Spleen (tissue), 11 donors: Measurements from ENCODE around the gene KLC4. TPM values are rescaled to one million over a fixed set of nuclear protein-coding genes. Genes with fewer than 3 reads are reported as not detected.

Source experiments
- DNase-seq: peaks from one replicate; pipeline ENCODE4 v3.0.0-alpha.2; 2020
- H3K27ac ChIP-seq, 8 donors: fragments of 200-600 bp; sonication (generic) in 7 of 8; 1 replicate in 4 of 8; 2 replicates in 4 of 8; pipeline versions ENCODE4 v1.5.0 to v1.8.0; 2016 to 2021; ENCODE audit warnings: inconsistent platforms in 4 of 8, mild to moderate bottlenecking in 4 of 8, moderate library complexity in 1 of 8
- H3K27me3 ChIP-seq, 7 donors: fragments of 200-600 bp; sonication (generic) in 6 of 7; replicated peaks in 1 of 7; 1 replicate in 4 of 7; 2 replicates in 3 of 7; pipeline versions ENCODE4 v1.5.0 to v1.8.0; 2016 to 2021; ENCODE audit warnings: inconsistent platforms in 3 of 7, mild to moderate bottlenecking in 1 of 7
- H3K36me3 ChIP-seq, 6 donors: fragments of 200-600 bp; sonication (generic) in 5 of 6; 1 replicate in 4 of 6; 2 replicates in 2 of 6; pipeline versions ENCODE4 v1.5.0 to v1.8.0; 2016 to 2021; ENCODE audit warnings: inconsistent platforms in 2 of 6
- H3K4me1 ChIP-seq, 6 donors: fragments of 200-600 bp; sonication (generic) in 5 of 6; 1 replicate in 3 of 6; 2 replicates in 3 of 6; pipeline versions ENCODE4 v1.5.0 to v1.8.0; 2016 to 2021; ENCODE audit warnings: inconsistent platforms in 3 of 6
- H3K4me3 ChIP-seq, 8 donors: fragments of 200-600 bp; sonication (generic) in 7 of 8; 1 replicate in 4 of 8; 2 replicates in 4 of 8; pipeline versions ENCODE4 v1.5.0 to v1.8.0; 2016 to 2021; ENCODE audit warnings: inconsistent platforms in 4 of 8, mild to moderate bottlenecking in 4 of 8, moderate library complexity in 2 of 8
- H3K9me3 ChIP-seq, 8 donors: fragments of 200-600 bp; sonication (generic) in 7 of 8; 1 replicate in 4 of 8; 2 replicates in 4 of 8; pipeline versions ENCODE4 v1.5.0 to v1.8.0; 2016 to 2021; ENCODE audit warnings: inconsistent platforms in 4 of 8
- POLR2A ChIP-seq, 3 donors: fragments of 450-650 bp; IDR thresholded peaks; one replicate each; pipeline ENCODE4 v1.5.1; 2017; ENCODE audit warnings: antibody characterized with exemption in 3 of 3, mild to moderate bottlenecking in 1 of 3
- POLR2AphosphoS5 ChIP-seq, 3 donors: sonication (generic); formaldehyde crosslinking; IDR thresholded peaks; one replicate each; pipeline ENCODE4 v1.5.1; 2017; ENCODE audit warnings: antibody characterized with exemption in 3 of 3
- WGBS, 5 donors: extraction: QIAGEN DNeasy Blood & Tissue Kit in 3 of 5; methylation state at CpG; one replicate each; pipeline versions ENCODE4 v1.1.5 to v1.1.7; 2013 to 2018; 5-methylcytosine and 5-hydroxymethylcytosine counted together
- intact Hi-C: fragments of 100-400 bp; cut with DNase I; formaldehyde crosslinking; loops from one replicate; pipeline ENCODE4 v1.15.0; 2023; ENCODE audit warnings: low total_unique reads
- polyA plus RNA-seq, 3 donors: library from polyadenylated mRNA; stranded (reverse); fragments of 200-250 nt; gene quantifications; one replicate each; pipeline ENCODE4 v1.2.1, GENCODE V29; 2013
- total RNA-seq, 7 donors: library from RNA; depleted of rRNA in 3 of 7; stranded (reverse); fragments of >200 nt in 3 of 7; fragmentation: NEBNext Ultra II Directional in 4 of 7; extraction: Animal tissue kit (Norgen Biotek cat#: 25700) in 4 of 7; gene quantifications; one replicate each; pipeline versions ENCODE4 v1.1.0 to v1.2.1, GENCODE V29; 2016 to 2021
- TF ChIP-seq, protein P1 (sequence below), 11 experiments: fragments of 200-600 bp in 7 of 11; fragments of 450-650 bp in 4 of 11; sonication (generic) in 4 of 11; IDR thresholded peaks in 8 of 11; conservative IDR thresholded peaks in 3 of 11; 1 replicate in 7 of 11; 2 replicates in 4 of 11; pipeline versions ENCODE4 v1.4.0 to v1.8.0; 2016 to 2021; ENCODE audit warnings: antibody characterized with exemption in 11 of 11, inconsistent platforms in 4 of 11, mild to moderate bottlenecking in 1 of 11
- donor health status: healthy with polysubstance abuse.
- donor health status: DM: no; HTN: no; CAD: no; lungs with moderate emphysema.
- donor health status: DM: no; HTN: no; CAD: no.
- donor health status: Bipolar disorder and iron deficiency.
- donor health status: healthy.
- donor health status: DM: no; HTN: no; CAD: no.
- donor health status: DM: yes; HTN: yes; CAD: no.

Gene KLC4
- total and polyA plus RNA-seq, 10 donors, result 13.2 to 27.0 (median 20.8) TPM

DNA sequence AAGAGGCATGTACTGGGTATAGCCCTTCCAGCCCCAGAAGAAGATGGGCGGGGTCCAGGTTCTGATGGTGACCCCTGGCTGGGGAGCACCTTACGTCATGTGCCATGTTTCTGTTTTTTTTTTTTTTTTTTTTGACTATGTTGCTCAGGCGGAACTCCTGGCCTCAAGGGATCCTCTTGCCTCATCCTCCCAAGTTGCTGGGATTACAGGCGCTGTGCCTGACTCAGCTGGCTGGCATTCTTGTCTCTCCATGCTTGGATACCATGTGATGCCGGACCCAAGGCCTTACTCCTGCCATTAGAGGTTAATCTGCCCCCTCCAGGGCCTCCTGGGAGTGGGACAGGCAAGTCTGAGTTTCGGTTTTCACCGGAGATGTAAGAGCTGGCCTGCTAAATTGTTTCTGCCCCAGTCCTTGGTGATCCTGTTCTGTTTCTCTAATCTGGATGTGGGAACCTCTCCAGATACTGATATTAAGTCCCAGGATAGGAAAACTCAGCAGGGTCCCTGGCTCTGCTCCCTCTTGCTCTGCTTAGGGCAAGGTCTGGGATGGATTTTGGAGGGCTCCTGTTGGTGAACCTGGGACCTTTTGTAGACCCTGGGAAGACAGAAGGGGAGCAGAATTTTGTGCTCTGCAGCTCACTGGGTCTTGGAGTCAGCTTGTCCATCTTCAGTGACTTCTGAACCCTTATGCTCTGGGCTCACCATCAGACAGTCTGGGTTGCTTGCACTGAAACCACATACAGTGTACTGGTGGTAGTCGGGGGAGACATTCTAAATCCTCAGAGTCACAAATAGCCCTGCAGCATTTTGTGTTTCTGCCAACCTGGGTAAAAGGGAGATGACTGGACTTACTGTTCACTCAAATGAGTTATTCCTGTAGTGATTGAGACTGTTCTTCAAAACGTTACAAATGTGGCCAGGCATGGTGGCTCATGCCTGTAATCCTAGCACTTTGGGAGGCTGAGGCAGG, 61.8 kb downstream of the KLC4 start:
- DNase-seq, result peak; percentile 17
- 61 to 85% (median 77%) methylated on average over 9 of the region's 9 CpGs for WGBS, 5 donors
- Histone ChIP-seq H3K9me3 (no peaks in the 10 kb centered on the region), H3K27me3 (no peaks in the 10 kb centered on the region), H3K36me3 (no peaks in the 10 kb centered on the region), H3K27ac (no peak overlapping the region), H3K4me3 (no peak overlapping the region), H3K4me1 (peaks cover 0 to 13% (median 3%) of the 10 kb centered on the region in 6 donors)
- TF ChIP-seq POLR2AphosphoS5 (IDR thresholded peaks at IDR 0.05), result no peak
- TF ChIP-seq, protein P1, sequence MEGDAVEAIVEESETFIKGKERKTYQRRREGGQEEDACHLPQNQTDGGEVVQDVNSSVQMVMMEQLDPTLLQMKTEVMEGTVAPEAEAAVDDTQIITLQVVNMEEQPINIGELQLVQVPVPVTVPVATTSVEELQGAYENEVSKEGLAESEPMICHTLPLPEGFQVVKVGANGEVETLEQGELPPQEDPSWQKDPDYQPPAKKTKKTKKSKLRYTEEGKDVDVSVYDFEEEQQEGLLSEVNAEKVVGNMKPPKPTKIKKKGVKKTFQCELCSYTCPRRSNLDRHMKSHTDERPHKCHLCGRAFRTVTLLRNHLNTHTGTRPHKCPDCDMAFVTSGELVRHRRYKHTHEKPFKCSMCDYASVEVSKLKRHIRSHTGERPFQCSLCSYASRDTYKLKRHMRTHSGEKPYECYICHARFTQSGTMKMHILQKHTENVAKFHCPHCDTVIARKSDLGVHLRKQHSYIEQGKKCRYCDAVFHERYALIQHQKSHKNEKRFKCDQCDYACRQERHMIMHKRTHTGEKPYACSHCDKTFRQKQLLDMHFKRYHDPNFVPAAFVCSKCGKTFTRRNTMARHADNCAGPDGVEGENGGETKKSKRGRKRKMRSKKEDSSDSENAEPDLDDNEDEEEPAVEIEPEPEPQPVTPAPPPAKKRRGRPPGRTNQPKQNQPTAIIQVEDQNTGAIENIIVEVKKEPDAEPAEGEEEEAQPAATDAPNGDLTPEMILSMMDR (IDR thresholded peaks at IDR 0.05 in 8 of 11, conservative IDR thresholded peaks at IDR 0.05 in 3 of 11), result no peak
- TF ChIP-seq POLR2A (IDR thresholded peaks at IDR 0.05), result no peak
- intact Hi-C loops, result no loop called here

DNA sequence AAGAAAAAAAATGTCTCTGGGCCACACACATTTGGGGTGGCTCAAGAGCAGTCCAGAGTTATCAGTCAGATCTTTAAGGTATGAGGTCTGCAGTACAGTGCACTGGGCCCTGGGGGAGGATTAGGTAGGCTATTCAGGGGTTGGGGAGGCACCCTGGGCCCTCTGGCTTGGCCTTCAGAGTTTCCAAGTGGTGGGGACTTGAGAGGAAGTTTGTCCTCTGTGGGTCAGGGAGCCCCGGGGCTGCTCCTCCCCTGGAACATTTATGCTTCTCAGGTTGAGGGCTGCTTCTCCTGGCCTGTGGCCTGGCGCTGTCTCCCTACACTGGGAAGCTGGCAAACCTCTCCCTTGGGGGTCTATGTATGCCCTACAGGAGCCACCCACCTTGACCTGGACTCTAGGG, 62.7 kb downstream of the KLC4 start:
- H3K4me1 ChIP-seq, result peaks cover 0 to 9% (median 0%) of the 10 kb centered on the region in 6 donors
- no peak for TF ChIP-seq POLR2A (IDR thresholded peaks at IDR 0.05)
- TF ChIP-seq POLR2AphosphoS5 (IDR thresholded peaks at IDR 0.05), result no peak
- TF ChIP-seq, protein P1 (IDR thresholded peaks at IDR 0.05 in 8 of 11, conservative IDR thresholded peaks at IDR 0.05 in 3 of 11), result no peak
- WGBS, 5 donors, result 55 to 78% (median 60%) methylated on average over 2 of the region's 2 CpGs
- H3K27me3 ChIP-seq, result no peaks in the 10 kb centered on the region
- no peak overlapping the region for H3K4me3 ChIP-seq
- no peaks in the 10 kb centered on the region for H3K36me3 ChIP-seq
- peak; percentile 35 for DNase-seq
- no peaks in the 10 kb centered on the region for H3K9me3 ChIP-seq
- no peak overlapping the region for H3K27ac ChIP-seq
- intact Hi-C loops, result no loop called here

DNA sequence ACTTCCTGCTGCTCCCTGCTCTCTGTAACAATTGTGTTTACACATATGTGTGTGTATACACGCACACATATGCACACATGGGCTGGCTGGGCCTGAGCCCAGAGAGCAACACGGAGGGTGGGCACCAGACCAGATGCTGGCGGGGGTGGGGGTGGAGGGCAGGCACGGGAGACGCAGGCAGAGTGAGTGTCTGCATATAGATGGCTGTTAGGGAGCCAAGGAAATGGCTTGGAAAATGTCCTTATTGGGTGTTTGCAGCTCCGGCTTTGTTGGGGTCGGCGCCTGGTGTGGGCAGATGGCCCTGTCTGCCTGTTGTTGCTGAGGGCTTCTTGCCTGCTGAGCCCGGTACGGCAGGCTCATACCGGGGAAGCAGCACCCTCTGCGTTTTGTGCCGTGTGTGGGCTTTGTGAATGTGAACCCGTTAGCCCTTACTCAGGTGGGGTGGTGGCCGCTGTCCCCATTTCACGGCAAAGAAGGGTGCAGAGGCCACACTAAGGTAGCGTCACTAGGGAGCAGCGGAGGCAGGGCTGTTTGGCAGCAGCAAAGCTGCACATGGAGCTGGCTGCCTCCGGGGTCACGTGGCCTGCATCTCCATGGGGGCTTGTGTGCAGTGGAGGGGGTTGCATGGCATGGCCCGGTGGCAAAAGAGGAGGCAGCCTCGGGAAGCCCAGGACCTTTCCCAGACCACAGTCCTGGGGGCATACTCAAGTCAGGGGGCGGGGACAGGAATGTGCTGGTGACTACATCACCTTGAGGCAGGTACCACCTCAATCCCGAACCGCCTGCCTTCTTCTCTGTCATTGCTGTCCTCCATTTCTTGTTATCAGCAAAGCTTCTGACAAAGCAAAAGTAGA, 64.3 kb downstream of the KLC4 start:
- no peaks in the 10 kb centered on the region for H3K36me3 ChIP-seq
- DNase-seq, result peak; percentile 45
- no peak overlapping the region for H3K4me3 ChIP-seq
- intact Hi-C loops, result no loop called here
- H3K9me3 ChIP-seq, result no peaks in the 10 kb centered on the region
- no peaks in the 10 kb centered on the region for H3K27me3 ChIP-seq
- TF ChIP-seq, protein P1 (IDR thresholded peaks at IDR 0.05 in 8 of 11, conservative IDR thresholded peaks at IDR 0.05 in 3 of 11), result no peak
- TF ChIP-seq POLR2A (IDR thresholded peaks at IDR 0.05), result no peak
- TF ChIP-seq POLR2AphosphoS5 (IDR thresholded peaks at IDR 0.05), result no peak
- 76 to 90% (median 83%) methylated on average over 12 to 25 of the region's 25 CpGs for WGBS, 5 donors
- H3K27ac ChIP-seq, result no peak overlapping the region
- peaks cover 0 to 14% (median 0%) of the 10 kb centered on the region in 6 donors for H3K4me1 ChIP-seq
